OCI-M2 (cell line): ENCODE measurements around the gene ABI3.

Experiments used
- DNase-seq: peaks from one replicate; lab custom pipeline; 2025; ENCODE audit not compliant: unreplicated experiment; lab: John Stamatoyannopoulos, UW

The ABI3 gene

DNA sequence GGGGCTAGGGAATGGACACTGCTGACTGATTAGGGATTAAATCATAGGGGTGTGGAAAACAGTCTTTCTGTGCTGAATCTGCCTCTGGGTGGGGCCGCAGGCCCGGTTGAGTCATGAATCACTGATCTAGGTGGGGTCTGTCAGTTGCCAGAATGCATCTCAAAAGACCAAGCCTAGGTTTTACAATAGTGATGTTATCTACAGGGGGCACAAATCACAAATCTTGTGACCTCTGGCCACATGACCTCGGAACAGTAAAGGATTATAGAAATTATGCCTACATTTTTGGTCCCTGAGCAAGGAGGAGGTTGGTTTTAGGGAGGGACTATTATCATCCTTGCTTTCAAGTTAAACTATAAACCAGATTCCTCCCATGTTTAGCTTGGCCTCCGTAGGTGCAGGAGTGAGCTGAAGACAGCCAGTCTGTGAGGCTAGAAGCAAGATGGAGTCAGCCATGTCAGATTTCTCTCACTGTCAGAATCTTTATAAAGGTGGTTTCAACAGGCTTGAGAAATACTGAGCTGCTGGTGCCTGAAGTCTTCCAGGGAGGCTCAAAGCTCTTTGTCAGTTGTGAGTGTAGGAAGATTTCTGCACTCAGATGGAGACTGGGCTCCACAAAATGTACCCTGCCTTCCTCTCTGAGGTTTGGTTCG lies 13.0 kb upstream of the ABI3 start:
- no peak for DNase-seq

DNA sequence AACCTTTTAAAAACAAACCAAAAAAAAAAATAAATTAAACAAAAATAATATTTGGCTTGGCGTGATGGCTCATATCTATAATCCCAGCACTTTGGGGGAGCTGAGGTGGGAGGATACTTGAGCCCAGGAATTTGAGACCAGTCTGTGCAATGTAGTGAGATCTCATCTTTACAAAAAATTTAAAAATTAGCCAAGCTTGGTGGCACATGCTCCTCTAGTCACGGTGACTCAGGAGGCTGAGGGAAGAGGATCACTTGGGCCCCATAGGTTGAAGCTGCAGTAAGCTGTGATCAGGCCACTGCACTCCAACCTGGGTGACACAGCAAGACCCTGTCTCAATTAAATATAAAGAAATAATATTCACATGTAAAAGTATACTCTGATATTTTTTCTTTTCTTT lies 12.3 kb upstream of the ABI3 start:
- DNase-seq = no peak

DNA sequence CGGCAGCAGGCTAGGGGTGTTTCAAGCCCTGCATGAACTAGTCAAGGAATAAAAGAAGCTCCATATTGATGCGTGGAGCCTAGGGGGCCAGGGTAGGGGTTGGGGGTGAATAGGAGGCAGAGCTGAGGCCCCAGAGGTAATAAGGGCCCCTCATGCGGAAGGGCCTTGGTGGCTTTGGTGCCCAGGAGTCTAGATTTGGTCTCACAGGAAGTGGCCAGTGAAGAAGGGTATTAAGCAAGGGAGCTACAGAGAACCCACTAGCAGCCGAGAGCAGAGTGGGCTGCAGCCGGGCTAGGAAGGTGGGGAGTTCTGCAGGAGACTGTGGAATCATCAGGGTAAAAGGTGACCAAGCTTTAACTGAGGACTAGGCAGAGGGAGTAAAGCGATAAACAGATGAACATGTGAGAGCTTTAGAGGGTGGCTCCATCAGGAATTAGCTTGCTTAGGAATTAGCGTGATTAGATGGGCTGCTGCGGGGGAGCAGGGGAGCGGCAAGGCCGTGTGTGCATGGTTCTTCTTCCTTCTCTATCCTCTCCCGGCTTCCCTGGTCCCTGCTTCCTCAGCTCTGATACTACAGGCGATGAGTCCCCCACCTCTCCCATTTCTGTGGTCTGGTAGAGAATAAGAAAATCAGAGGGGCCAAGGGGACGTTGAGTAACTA lies 10.0 kb upstream of the ABI3 start:
- no peak for DNase-seq

DNA sequence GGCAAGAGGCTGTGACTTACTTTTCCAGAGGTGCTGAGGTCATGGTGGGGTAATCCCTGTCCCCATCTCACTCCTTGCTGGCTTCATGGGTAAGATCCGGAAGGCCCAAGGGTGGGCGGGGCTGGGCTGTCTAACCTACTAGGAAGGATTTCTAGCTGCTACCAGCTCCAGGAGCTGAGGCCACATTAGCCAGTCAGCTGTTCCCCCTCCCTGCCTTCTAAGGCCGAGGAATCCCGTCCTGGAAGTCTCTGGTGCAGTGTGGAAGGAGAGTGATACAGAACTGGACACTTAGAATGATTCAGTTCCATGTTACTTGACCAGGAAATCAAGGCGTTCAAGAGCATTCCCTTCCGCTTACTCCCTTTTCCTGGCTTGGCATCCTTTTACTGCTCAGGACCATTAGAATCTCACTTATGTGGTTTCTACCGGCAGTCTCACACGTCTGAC lies 9.0 kb upstream of the ABI3 start:
- DNase-seq = no peak

DNA sequence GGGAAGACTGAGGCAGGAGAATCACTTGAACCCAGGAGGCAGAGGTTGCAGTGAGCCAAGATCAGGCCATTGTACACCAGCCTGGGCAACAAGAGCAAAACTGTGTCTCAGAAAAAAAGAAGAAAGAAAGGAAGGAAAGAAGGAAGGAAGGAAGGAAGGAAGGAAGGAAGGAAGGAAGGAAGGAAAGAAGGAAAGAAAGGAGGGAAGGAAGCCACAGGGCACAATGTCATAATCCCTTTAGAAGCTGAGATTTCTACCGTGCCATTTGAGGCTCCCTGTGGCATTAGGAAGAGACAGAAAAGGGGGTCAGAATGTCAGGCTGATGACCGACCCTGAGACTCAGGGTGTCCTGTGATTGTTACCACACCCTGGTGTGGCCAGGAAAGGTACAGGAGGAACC lies 6.7 kb upstream of the ABI3 start:
- DNase-seq = no peak

DNA sequence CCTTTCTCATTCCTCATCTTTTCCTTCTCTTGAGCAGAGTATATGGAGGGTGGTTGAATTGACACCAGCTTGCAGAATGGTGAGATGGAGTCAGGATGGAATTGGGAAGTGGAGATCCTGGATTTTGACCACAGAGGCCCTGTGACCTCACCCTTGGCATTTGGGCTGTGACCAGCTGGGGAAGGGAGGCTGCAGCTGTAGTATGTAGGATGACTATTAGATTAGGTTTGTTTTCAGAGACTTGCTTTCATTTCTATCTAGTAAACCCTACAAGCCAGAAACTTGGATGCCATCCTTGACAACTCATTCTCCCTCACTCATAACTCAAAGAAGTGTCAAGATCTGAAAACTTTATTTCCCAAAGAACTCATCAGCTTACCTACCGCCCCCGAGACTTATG lies 6.0 kb upstream of the ABI3 start:
- DNase-seq = no peak

DNA sequence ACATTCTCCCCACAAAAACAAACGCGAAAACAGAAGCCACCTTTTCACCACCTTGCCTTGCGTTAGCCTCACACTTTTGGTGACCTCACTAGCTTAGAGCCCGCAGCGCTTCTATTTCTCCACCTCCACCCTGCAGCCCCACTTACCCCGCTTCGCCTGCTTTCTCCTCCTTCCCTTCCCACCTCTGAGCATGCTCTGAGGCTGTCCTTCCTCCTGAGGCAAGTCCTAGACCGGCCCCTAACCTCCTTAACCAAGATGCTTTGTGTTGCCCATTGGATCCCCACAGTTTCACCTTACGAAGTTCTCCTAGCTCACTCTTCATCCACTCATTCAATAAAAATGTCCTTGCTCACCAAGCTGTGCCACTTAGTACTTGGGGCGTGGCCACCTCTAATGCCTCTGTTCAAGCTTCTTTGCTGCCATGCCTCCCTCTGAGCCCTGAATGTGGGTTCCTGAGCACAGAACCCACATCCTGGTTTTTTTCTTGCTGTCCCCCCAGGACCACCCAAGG lies 1.4 kb upstream of the ABI3 start:
- DNase-seq = no peak

DNA sequence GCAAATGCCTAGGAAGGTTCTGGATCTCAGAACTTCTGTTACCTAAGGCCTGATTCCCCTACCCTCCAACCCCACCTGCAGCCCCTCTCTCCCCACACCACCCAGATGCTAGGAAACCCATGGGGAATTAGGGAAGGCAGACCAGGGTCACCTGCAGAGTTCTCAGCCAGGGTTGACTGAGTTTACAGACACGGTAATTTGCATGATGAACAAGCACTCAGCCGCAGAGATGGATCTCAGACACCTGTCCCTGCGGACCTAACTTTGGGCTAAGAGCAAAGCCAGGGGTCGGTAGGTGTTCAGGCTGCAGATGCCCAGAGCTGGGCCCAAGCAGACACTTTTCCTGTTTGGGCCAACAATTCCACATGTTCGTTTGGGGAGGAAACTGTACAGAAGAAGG lies 2.9 kb downstream of the ABI3 start:
- no peak for DNase-seq

DNA sequence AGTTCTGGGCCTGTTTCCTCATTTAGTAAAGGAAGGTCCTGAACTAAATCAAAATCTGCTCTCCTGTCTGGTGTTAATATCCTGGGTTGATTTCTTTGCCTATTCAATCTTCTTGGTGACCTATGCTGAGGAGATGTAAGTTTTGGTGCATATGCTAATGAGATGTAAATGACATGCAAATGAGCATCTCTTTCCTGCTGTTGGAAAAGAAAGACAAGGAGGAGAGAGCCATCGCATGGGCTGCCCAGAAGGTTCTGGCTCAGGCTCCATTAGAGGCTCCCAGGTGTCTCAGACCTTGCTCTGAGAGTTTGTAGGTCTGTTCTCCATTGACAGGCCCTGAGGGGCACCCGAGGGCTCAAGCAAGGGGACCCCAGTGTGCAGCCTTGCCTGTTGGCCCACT lies 3.3 kb downstream of the ABI3 start:
- no peak for DNase-seq

DNA sequence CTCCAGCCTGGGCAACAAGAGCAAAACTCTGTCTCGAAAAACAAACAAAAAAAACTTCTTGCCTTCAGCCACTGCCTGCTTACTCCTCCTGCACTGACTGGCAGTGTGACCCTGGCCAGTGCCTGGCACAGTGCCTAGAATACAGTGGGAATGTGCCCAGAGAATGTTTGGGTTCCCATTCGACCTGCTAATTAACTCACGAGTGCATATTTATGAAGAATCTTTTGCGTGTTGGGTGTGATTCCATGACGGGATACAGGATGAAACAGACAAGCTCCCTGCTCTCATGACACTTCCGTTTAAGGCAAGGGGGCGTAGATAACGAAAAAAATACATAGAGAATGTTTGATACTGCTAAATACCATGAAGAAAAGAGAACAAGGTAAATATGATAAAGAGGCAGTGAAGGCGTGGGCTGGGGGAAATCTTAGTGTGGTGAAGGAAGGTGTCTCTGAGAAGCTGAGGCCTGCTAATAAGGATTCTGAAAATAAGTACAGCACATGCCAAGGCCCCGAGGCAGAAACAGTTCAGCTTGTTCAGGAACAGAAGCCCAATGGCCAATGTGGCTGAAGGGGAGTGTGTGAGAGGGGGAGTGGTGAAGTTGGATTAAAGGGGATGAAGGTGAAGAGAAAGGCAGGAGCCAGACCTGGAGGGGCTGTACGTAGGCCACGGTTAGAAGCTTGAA lies 4.3 kb downstream of the ABI3 start:
- no peak for DNase-seq

DNA sequence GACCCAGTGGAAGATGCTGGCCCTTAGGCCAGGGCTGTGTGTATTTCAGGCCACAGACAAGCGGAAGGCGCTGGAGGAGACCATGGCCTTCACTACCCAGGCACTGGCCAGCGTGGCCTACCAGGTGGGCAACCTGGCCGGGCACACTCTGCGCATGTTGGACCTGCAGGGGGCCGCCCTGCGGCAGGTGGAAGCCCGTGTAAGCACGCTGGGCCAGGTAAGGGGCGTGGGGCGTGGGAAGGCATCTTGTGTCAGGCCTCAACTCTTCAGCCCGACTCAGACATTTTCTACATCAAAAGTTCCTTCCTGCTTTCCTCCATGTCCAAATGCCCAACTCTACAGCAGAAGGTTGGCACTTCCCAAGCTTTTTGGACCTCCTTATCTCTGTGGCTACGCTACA lies 6.0 kb downstream of the ABI3 start:
- no peak for DNase-seq

DNA sequence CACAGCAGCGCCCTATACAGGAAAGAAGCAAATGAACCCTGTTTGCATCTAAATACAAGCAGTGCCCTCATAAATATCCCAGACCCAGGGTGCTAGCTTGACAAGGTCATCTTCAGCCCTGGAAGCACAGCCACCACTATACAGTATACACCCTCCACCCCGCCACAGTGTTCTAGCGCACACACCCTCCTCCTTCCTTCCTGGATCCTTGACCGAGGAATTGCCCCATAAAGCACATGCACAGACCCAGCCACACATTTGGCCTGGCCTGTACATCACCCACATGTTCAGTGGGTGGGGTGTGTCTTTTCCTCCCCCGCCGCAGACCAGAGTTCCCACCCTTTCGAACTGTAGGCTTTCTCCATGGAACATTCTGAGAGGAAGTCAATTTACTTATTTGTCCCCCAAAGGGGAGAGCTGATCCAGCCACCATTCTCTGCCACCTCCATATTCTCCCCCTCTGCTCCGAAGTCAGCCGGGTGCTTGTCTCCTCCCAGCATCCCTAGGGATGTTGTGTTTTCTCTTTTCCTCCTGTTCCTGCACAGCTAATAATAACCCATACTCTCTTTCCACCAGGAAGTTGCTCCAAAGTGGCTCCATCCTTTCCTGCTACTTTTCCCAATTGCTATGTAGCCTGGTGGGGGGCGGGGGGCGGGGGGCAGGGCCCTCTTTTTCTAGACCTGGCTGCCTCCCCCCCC lies 6.6 kb downstream of the ABI3 start:
- no peak for DNase-seq

DNA sequence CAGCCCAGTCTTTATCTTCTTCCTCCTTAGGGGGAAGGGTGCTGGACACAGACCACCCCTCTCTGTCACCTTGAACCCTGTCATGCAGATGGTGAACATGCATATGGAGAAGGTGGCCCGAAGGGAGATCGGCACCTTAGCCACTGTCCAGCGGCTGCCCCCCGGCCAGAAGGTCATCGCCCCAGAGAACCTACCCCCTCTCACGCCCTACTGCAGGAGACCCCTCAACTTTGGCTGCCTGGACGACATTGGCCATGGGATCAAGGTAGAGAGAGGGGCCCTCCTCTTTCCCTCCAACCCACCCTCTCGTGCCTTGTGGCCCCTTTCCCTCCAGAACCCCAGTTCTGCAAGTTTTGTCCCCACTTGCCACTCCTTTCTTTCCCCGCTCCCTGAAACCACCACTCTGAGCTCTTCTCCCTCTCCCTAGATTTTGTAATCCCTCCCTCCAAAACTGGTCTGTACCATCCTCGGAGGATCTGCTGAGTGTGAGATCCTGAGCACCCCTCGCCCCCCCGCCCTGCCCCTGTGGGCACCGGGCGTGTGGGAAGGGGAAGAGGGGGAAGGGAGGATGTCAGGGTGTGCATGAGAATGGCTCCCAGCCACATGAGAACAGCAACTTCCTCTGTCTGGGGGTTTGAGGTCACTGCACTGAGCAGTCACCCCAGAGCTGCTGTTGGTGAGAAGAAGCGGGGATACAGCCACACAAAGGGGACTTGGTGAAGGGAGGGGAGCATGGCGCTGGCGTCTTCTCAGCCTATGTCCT lies 7.3 kb downstream of the ABI3 start:
- no peak for DNase-seq

DNA sequence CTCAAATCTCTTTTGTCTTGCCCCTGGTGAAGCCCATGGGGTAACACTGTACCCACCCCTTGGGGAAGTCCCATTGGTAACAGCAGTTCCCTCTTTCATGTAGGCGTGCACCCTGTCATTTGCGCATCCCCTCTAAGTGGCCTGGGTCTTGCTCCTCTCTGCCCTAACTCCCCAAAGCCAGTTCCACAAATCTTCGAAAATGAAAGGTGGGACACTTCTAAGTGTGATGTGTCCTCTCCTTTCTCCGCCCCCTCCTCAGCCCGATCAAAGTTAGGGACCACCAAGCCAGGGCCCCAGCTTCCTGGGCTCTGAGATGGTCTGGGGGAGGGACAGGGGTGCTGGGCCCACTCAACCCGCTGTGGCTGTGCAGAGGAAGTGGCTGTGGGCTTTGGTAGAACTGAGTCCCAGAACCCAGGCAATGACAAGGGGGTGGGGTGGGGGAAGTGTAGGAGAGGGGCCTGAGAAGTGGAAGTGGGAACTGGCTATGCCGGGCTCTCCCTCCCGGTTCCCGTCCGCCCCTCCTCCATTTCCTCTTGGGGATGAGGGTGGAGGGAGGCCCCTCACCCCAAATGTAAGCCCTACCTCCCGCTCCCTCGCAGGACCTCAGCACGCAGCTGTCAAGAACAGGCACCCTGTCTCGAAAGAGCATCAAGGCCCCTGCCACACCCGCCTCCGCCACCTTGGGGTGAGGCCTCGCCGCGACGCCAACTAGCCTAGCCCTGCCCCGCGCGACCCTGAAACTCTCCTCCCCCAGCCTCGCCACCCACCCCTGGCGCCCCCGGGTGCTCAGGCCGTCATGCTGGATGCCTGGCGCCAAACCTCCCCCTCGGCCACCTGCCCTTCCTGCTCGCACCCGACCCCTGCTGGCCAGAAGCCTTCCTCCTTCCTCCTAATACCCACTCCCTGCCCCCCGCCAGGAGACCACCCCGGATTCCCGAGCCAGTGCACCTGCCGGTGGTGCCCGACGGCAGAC lies 8.7 kb downstream of the ABI3 start:
- DNase-seq = no peak

DNA sequence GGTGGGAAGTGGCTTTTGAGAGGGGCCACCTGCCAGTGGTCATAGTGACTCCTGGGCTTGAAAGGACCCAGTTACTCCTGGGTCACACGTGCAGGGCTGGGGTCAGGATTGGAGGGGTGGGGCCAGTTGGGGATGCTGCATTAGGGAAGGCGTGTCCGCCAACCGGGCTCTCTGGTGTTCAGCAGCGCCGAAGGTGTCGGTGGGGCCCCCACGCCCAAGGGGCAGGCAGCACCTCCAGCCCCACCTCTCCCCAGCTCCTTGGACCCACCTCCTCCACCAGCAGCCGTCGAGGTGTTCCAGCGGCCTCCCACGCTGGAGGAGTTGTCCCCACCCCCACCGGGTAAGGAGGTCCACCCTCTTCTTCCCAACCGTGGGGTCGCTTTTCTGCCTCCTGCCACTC lies 9.5 kb downstream of the ABI3 start:
- DNase-seq = no peak

DNA sequence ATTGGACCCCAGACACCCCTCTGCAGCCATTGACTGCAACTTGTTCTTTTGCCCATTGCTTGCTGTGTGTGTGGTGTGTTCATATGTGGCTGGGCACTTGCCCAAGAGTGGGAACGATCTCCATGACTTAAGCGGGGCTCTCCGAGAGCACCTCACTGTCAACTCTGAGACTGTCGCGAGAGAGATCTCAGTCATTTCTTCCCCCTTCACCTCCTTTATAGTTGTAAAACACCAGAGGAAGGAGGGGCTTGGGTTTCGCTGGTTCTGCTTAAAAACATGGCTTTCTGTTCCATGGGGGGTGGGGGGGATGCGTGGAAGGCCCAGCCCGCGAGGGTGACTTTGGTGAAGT lies 12.6 kb downstream of the ABI3 start:
- DNase-seq = no peak

DNA sequence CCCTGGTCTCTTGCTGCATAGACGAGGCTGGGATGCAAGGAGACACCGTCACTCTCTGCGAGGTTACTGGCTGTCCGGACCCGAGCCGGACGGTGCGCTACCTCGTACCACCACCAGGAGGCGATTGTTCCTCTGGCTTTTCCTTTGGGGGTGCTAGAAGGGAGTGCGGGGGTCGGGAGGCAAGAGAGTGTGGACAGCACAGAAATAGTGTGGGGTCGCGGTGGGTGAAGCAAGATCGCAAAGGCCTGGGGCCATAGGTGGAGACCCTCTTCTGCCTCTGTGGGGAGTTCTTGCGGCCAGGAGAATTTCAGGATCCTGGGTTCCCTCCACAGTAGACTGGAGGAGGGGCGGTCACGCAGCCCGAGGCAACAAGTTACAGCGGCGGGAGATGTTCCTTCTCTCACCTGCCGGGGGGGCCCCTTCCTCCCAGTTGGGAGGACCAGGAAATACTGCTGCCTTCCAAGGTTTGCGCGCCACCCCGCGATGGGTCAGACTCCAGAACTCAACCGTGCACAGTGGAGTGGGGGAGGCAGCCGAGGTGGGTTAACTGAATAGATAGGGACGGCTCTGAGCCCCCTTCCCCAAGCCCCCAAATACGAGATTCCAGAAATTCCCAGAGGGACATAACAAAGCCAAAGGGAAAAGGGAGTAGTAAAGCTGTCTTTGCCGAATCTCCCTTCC lies 13.2 kb downstream of the ABI3 start:
- no peak for DNase-seq

DNA sequence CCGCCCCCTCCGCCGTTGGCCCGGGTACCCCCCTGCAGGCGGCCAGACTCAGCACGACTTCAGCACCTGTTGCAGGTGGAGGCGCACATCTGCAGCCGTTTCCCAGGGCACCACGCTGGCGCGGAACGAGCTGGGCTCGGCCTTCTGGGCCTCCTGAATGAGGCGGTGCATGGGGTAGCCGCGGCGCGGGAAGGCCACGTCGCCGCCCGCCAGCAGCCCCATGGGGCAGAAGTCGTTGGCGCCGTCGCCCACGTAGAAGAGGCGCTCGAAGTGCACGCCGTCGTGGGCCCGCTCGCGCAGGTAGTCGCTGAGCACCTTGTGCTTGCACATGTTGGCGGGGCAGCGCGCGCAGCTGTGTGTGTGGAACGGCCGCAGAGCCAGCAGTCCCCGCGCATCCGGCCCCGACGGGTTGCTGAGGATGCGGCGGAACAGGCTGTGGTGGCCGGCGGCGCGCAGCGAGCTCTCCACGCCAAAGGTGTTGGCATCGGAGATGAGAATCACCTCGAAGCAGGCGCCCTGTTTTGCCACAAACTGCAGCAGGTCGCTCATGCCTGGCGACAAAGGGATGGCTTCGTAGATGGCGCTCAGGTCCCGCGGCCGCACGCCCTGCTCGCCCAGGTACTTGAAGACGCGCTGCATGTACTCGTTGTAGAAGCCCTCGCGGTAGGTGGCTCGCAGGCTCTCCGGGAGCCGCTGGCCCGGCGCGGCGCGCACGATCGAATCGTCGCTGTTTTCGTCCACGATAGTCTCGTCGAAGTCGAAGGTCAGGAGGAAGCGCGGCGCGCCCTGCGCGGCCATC lies 13.9 kb downstream of the ABI3 start:
- no peak for DNase-seq

DNA sequence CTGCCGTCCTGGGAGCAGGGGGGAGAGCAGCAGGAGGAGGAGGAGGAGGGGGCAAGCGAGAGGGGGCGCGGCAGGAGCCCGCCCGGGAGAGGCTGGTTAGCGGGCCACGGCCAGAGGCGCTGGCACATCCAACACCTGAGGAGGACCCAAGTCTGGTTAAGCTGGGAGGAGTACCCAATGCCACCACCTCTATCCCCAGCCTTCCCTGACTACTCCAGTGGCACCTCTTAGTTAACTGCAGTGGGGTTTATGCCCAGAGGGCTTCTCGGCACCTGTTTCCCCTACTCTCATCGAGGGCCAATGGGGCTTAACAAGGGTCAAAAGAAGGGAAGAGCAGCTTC lies 14.5 kb downstream of the ABI3 start:
- DNase-seq = no peak
